Measurements from ENCODE around the gene MRPL18.
A peak's percentile ranks its signal among the peaks of the same experiment; 100 is the strongest.
"Not testable (repeated sequence)": the region's sequence is repeated elsewhere in the genome, so short reads cannot be mapped to it uniquely, and the experiment has no call there.

Gene MRPL18

GRCh38 chr6:159817951-159818739, 27.9 kb downstream of the MRPL18 start:
- no peak for DNase-seq

- DNase-seq = no peak
These were observed 28.8 kb downstream of the MRPL18 start for GRCh38 chr6:159819098-159819497.

GRCh38 chr6:159819932-159820640, 29.8 kb downstream of the MRPL18 start:
- peak; percentile 66 for DNase-seq

- no peak for DNase-seq
These were observed 30.9 kb downstream of the MRPL18 start for GRCh38 chr6:159821122-159821521.

- DNase-seq = no peak
These were observed 31.5 kb downstream of the MRPL18 start for GRCh38 chr6:159821726-159822125.

- DNase-seq = no peak
These were observed 33.7 kb downstream of the MRPL18 start for GRCh38 chr6:159823953-159824352.

- not testable (repeated sequence) for DNase-seq
These were observed 34.4 kb downstream of the MRPL18 start for GRCh38 chr6:159824690-159825089.

GRCh38 chr6:159826004-159826403, 35.7 kb downstream of the MRPL18 start:
- no peak for DNase-seq

GRCh38 chr6:159826968-159827647, 36.8 kb downstream of the MRPL18 start:
- no peak for DNase-seq

GRCh38 chr6:159828074-159828473, 37.8 kb downstream of the MRPL18 start:
- DNase-seq = no peak

- DNase-seq = no peak
These were observed 39.3 kb downstream of the MRPL18 start for GRCh38 chr6:159829526-159829925.

GRCh38 chr6:159830501-159831372, 40.5 kb downstream of the MRPL18 start:
- no peak for DNase-seq

- DNase-seq = no peak
These were observed 41.1 kb downstream of the MRPL18 start for GRCh38 chr6:159831373-159831679.

- DNase-seq = no peak
These were observed 42.7 kb downstream of the MRPL18 start for GRCh38 chr6:159832946-159833345.

- DNase-seq = no peak
These were observed 43.3 kb downstream of the MRPL18 start for GRCh38 chr6:159833556-159833955.

GRCh38 chr6:159833997-159834603, 43.8 kb downstream of the MRPL18 start:
- DNase-seq = peak; percentile 42

- DNase-seq = no peak
These were observed 46.6 kb downstream of the MRPL18 start for GRCh38 chr6:159836718-159837490.

- DNase-seq = no peak
These were observed 47.2 kb downstream of the MRPL18 start for GRCh38 chr6:159837511-159837910.

GRCh38 chr6:159838020-159838744, 47.9 kb downstream of the MRPL18 start:
- no peak for DNase-seq

GRCh38 chr6:159842035-159842434, 51.8 kb downstream of the MRPL18 start:
- no peak for DNase-seq

All from CD4-positive, alpha-beta T cell treated with Interleukin-17A for 4 hours (primary cell).